ENCODE measurements around the gene TMEM86B.

DNA sequence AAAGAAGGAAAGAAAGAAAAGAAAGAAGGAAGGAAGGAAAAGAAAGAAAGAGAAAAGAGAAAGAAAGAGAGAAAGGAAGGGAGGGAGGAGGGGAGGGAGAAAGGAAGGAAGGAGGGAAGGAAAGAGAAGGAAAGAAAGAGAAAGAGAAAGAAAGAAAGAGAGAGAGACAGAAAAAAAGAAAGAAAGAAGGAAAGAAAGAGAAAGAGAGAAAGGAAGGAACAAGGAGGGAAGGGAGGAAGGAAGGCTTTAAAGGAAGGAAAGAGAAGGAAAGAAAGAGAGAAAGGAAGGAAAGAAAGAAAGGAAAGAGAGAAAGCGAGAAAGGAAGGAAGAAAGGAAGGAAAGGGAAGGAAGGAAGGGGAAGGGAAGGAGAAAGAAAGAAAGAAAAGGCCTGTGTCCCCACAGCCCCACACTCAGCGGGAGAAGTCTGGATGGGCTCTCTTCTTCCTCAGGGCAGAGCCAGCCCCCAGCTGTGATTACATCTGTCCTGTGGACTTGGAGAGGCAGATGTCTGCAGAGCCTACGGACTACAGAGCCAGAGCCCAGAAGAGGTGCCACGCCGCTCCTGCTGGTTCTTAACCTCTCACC is 28.9 kb downstream of the TMEM86B start:
- TF ChIP-seq POLR2A (IDR thresholded peaks at IDR 0.05), result no peak
- TF ChIP-seq, protein P1, sequence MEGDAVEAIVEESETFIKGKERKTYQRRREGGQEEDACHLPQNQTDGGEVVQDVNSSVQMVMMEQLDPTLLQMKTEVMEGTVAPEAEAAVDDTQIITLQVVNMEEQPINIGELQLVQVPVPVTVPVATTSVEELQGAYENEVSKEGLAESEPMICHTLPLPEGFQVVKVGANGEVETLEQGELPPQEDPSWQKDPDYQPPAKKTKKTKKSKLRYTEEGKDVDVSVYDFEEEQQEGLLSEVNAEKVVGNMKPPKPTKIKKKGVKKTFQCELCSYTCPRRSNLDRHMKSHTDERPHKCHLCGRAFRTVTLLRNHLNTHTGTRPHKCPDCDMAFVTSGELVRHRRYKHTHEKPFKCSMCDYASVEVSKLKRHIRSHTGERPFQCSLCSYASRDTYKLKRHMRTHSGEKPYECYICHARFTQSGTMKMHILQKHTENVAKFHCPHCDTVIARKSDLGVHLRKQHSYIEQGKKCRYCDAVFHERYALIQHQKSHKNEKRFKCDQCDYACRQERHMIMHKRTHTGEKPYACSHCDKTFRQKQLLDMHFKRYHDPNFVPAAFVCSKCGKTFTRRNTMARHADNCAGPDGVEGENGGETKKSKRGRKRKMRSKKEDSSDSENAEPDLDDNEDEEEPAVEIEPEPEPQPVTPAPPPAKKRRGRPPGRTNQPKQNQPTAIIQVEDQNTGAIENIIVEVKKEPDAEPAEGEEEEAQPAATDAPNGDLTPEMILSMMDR (IDR thresholded peaks at IDR 0.05), result no peak

All from adrenal gland (tissue), 5 donors.